GM18861 (cell line): ENCODE measurements around the gene SLC29A1.
"Not testable (repeated sequence)": the region's sequence is repeated elsewhere in the genome, so short reads cannot be mapped to it uniquely, and the experiment has no call there.

Source experiments
- ATAC-seq: cut with Tn5 transposase; IDR thresholded peaks from one replicate; pipeline ENCODE4 v1.9.1; 2021; ENCODE audit not compliant: unreplicated experiment

Gene SLC29A1

DNA sequence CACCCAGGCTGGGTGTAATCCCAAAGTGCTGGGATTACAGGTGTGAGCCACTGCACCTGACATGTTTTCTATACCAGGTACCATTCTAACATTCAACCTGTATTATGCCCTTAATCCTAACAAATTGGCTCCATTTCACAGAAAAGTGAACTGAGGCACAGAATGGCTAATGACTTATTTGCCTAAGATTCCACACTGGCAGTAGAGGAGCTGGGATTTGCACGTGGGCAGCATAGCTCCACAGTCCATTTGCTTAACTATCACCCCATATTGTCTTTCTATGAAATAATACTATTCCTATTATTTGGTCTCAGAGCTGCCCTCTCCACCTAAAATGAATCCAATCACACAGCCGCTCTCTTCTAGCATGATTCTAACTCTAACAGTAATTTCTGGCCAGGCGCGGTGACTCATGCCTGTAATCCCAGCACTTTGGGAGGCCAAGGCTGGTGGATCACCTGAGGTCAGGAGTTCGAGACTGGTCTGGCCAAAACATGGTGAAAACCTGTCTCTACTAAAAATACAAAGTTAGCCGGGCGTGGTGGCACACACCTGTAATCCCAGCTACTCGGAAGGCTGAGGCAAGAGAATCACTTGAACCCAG lies 30.0 kb upstream of the SLC29A1 start:
- no peak for ATAC-seq

DNA sequence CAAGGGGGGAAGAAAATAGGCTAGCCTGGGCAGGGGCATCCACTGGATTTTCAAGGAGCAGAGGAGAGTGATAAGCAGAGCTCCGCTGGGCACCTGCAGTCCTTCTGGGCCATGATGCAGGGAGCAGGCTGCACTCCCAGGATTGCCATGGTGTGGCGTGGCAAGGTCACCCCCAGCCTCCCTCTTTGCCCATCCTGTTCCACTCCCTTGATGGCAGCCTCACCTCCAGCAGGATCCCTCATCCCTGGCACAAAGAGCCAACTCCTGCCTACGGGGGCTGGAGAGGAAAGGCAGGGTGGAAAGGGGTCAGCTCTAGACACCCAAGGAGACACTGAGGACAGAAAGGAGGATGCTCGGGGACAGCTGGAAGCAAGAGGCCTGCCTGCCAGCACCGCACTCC lies 29.1 kb upstream of the SLC29A1 start:
- ATAC-seq, result no peak

GRCh38 chr6:44196351-44196750 lies 27.0 kb upstream of the SLC29A1 start:
- not testable (repeated sequence) for ATAC-seq

GRCh38 chr6:44198684-44199083 lies 24.7 kb upstream of the SLC29A1 start:
- no peak for ATAC-seq

GRCh38 chr6:44199883-44200282 lies 23.5 kb upstream of the SLC29A1 start:
- no peak for ATAC-seq

GRCh38 chr6:44201200-44201599 lies 22.2 kb upstream of the SLC29A1 start:
- ATAC-seq, result no peak

DNA sequence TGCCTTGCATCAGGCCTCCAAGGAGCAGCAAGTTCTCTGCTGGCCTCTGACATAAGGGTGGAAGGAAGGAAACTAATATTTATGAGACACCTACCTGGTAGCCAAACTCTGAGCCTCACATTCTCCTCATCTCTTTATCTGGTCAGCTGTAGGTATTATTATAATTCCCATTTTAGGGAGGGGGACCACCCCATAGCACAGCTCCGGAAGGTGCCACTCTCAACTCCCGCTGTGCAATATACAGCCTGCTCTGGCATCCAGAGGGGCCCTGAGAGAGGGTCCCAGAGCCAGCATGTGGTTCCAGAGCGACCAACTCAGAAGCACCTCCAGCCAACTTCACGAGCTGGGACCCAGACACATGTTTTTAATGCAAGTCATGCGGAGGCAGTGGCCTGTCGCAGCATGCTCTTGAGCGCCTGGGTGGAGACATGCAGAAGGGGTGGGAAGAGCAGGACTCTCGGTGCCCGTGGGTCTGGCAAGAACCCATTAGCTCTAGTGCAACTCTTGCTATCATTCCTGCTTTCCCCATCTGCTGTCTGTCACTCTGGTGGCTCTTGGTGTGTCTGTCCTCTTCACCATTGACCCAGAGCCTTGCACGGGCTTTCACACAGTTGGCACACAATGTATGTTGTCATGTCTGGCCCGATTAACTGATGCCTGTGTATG lies 21.6 kb upstream of the SLC29A1 start:
- ATAC-seq, result no peak

DNA sequence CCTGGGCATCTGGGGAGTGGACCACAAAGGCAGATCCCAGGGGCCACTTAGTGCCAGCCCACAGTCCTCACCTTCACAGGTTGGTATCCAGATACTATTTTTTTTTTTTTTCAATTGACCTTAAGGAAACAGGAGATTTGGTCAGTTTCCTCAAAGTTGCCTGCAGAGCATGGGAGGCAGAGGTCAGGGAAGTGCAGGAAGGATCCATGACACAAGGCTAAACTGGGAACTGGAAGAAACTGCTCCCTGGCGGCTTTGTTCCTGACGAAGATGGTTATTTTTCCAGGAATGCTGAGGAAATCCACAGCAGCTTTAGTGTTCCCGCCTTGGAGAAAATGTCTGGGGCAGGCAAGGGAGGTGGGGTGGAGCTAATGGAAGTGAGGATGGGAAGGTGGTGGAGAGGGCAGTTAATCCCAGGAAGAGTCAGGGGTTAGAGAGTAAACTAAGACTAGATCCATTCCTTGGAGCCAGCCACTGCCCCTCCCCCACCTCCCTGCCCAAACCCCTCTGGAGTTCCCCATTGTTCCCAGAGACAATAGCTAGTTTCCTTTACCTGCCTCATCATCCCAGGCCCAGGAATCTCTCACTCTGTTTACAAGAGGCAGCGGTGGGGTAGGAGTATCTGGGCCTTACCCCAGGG lies 20.9 kb upstream of the SLC29A1 start:
- ATAC-seq, result no peak

GRCh38 chr6:44202972-44203750 lies 20.2 kb upstream of the SLC29A1 start:
- no peak for ATAC-seq

DNA sequence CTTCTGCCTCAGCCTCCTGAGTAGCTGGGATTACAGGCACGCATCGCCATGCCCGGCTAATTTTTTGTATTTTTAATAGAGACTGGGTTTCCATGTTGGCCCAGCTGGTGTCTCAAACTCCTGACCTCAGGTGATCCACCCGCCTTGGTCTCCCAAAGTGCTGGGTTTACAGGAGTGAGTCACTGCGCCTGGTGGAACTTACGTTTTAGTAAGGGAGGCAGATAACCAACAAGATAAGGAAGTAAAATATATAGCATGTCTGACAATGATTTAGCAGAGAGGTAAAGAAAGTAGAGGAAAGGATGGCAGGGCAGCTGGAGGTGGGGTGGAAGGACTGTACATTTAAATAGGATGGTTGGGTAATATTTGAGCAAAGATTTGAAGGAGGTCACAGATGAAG lies 19.4 kb upstream of the SLC29A1 start:
- no peak for ATAC-seq

DNA sequence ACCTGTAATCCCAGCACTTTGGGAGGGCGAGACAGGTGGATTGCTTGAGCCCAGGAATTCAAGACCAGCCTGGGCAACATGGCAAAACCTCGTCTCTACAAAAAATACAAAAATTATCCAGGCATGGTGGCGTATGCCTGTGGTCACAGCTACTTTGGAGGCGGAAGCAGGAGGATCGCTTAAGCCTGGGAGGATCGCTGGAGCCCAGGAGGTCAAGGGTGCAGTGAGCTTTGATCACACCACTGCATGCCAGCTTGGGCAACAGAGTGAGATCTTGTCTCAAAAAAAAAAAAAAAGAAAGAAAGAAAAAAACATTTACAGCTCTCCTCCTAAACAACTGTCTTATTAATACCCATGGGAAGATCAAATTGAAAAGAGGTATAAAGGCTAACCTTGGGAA lies 15.4 kb upstream of the SLC29A1 start:
- ATAC-seq, result no peak

DNA sequence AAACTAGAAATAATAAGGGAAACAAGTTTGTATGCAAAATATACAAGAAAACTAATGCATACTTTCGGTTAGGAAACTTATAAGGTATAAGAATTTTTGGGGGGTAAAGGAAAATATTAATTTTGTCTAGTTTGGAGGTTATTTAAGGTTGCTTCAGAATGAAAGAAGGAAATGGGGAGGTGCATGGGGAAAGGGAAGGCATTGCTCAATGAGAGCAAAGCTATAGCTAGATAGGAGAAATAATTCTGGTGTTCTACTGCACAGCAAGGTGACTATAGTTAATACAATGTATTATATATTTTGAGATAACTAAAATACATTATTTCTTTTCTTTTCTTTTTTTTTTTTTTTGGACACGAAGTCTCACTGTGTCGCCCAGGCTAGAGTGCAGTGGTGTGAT lies 12.1 kb upstream of the SLC29A1 start:
- no peak for ATAC-seq

DNA sequence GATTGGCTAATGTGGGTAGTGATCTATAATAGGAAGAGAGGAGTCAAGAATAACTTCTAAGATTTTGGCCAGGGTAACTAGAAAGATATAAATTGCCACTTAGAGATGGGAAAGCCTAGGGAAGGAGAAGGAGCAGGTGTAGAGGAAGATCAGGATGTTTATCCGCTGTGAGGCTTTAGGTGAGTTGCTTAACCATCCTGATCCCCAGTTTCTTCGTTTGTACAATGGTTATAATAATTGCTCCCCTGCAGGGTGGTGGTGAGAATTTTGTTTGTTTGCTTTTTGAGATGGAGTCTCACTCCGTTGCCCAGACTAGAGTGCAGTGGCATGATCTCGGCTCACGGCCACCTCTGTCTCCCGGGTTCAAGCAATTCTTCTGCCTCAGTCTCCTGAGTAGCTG lies 9.1 kb upstream of the SLC29A1 start:
- no peak for ATAC-seq

- ATAC-seq, result no peak
Measured at GRCh38 chr6:44216677-44217331, 6.6 kb upstream of the SLC29A1 start, which contains the start of gene MYMX. MYMX (plus strand) TSS chr6:44216926; CDS start chr6:44217472, 546 bp downstream.

DNA sequence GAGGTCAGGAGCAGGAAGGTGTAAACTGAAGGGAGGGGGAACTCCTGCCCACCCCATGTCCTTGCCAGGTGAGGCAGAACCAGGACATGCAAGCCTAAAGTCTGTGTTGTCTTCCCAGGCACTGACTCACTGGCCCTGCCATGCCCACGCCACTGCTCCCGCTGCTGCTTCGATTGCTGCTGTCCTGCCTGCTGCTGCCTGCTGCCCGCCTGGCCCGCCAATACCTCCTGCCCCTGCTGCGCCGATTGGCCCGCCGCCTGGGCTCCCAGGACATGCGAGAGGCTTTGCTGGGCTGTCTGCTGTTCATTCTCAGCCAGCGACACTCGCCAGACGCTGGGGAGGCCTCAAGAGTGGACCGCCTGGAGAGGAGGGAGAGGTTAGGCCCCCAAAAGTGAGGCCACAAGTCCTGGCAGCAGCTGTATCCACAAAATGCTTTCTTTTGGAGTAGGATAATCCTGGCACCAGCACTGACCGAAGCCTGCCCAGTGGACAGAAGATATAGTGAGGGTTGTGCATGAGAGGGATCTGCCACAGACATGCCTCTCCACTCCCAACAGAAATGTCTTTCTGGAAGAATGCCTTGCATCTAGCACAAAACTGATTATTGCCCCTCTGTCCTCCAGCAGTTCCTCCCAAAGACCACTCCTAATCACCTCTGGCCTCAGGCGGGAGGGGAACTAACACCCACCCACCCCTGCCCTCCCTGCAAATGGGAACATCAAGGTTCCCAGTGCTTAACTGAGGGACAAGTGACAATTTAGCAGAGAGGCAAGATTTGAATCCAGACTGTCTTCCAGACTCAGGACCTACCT lies 5.9 kb upstream of the SLC29A1 start:
- ATAC-seq, result no peak

GRCh38 chr6:44219053-44219814 lies 4.2 kb upstream of the SLC29A1 start:
- peak; percentile 43 for ATAC-seq

DNA sequence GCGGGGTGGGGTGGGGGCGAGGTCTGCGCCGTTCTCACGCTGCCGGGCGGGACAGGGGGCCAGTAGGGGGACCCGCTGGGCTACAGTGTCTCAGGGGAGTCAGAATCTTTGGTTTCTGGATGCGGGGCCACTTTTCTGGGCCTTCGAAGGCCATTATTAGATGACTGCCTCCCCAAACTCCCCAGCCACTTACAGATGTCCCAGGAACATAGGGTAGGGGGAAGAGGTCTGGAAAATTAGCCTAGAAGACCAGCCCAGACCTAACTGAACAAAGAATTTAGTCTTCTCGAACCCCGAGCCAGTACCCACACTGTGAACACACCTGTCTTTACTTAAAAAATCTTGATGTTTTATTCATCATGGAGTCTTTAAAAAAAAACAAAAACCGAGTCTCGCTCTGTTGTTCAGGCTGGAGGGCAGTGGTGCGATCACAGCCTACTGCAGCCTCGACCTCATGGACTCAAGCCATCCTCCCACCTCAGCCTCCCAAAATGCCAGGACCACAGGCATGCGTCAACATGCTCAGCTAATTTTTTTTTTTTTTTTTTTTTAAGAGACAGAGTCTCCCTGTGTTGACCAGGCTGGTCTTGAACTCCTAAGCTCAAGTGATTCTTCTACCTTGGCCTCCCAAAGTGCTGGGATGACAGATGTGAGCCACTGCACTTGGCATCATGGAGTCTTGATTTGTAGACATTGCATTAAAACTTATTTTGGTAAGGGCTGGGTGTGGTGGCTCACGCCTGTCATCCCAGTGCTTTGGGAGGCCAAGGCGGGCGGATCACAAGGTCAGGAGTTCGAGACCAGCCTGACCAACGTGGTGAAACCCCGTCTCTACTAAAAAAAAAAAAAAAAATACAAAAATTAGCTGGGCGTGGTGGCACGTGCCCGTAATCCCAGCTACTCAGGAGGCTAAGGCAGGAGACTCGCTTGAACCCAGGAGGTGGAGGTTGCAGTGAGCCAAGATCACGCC lies 3.3 kb upstream of the SLC29A1 start:
- no peak for ATAC-seq

GRCh38 chr6:44220913-44221290 lies 2.5 kb upstream of the SLC29A1 start:
- ATAC-seq, result no peak
